NCI-H82 treated with DMSO at 0.1 percent for 48 hours (cell line): ENCODE measurements around the gene TBC1D5.
"Not testable (repeated sequence)": the region's sequence is repeated elsewhere in the genome, so short reads cannot be mapped to it uniquely, and the experiment has no call there.

ENCODE experiments used
- DNase-seq: peaks from one replicate; lab custom pipeline; 2025; ENCODE audit not compliant: unreplicated experiment; lab: John Stamatoyannopoulos, UW

The TBC1D5 gene

GRCh38 chr3:17749281-17749680 lies 6.8 kb upstream of the TBC1D5 start:
- DNase-seq = no peak

GRCh38 chr3:17747890-17748247 lies 5.4 kb upstream of the TBC1D5 start:
- no peak for DNase-seq

- DNase-seq = no peak
These were observed 4.9 kb upstream of the TBC1D5 start for GRCh38 chr3:17747174-17747889.

DNA sequence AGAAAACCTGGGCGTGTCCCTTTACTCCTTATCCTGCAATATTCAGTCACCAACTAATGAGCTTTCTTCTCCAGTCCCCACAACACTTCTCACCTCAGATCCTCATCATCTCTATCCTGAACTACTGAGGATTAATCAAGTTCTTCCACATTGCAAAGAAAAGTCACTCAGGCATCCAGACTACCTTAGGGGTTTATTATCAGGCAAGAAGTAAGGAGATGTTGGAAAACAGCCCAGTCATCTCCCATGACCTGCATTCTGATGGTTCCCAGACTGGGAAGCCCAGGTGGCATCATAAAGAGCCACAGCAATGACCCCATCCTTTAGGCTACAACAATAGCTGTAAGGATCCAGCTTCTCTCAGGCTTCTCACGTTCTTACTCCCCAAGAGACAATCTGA lies 3.5 kb upstream of the TBC1D5 start:
- no peak for DNase-seq

GRCh38 chr3:17745301-17745700 lies 2.9 kb upstream of the TBC1D5 start:
- DNase-seq = no peak

DNA sequence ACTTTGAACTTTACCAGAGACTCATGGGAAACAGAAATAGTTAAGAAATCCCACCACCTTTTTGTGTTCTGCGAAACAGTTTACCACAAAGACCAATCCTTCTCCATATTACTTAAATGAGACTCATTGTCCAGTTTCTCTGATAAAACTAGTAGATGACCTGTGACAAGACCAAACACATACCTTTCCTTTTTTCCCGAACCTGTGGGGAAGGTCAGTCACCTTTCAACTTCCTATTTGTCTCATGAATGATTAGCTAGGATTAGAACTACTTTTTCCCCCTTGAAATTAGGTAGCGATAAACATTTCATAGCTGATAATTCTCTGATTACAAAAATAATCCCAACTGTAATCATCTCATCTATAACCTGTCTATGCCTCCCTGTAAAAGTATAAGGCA lies 2.3 kb upstream of the TBC1D5 start:
- DNase-seq = no peak

DNA sequence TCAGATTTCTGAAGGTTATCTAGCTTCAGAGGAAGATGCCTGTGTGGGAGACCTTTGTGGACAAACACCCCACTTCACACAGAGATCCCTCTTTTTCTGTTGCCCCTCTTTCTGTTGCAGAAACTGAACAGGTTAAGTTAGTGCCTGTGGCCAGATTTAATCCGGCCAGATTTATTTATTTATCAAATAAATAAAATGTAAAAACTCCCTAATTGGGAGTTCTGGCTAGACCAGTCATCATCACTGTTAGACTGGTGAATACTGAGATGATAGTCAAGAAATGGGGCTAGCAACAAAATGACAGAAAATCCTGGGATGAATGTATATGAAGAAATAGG lies 1.2 kb upstream of the TBC1D5 start:
- no peak for DNase-seq

DNA sequence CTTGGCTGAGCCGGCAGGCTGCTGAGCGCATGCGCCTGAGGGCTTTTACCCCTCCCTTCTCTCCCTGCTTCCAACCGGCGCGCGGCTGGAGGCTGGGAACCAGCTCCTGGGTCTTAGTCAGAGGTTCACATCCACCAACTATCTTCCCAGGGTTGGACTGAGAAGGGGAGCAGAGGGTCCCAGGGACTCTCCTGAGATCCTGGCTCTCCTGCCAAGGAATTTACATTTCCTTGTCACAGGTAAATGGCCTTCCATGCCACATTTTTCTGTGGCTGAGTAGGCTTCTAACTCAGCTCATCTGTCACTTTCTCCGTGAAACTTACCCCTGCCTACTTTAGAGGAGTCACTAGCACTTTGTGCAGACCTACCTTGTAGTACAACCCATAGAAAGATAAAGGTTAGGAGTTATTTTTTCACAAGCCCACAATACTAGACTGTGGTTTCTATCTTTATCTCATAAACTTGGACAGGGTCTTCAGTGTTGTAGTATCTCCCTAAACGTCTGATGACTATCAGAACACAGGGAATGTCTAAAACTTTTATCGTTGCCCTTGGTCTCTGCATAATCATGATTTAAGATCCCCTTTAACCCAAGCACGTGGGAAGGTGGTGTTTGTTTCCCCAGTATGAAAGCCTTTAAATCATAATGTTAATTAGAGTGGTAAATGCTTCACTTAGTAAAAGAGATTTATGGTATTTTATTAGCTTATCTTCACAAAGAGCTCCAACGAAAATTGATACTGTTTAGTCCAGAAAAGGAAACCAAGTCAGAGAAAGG lies 638 bp upstream of the TBC1D5 start:
- no peak for DNase-seq

DNA sequence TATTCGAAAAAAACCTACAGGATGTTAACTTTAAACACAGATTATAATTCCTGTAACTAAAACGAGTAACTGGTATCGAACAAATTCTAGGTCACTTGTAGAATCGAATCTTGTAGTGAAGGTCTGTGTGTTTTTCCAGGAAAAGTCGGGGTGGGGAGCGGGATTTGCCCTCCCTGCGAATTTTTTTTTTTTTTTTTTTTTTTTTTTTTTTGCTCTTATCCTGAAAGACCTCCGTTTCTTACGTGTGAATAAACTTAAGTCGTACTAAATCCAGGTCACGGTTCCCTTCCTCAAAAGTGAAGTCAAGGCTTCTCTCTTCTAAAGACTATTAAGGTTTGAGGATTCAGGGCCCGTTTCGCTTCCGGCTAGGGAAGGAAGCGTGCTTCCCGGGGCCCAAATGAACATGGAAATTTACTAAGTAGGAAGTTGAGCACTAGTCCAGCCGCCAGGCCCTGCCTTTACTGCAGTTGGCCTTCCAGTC lies 770 bp downstream of the TBC1D5 start:
- DNase-seq = peak; percentile 20

DNA sequence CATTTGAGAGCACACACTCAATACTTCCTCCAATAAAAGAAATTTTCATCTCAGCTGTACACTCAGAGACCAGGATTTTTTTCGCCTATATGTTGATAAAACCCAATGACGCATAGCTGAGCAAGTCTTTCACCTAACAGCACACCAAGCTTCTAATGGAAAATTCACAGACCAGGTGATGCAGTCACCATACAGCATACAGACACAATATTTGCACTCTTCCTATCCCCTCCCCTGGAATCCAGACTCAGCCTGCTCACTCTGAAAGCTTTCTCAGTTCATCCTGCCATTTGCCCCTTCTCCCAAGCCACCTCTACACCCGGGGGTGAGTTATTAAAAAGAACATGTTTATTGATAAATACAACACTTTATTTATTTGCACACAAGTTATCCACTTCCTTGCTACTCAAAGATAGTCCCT lies 1.7 kb downstream of the TBC1D5 start:
- no peak for DNase-seq

GRCh38 chr3:17738921-17739320 lies 3.5 kb downstream of the TBC1D5 start:
- no peak for DNase-seq

DNA sequence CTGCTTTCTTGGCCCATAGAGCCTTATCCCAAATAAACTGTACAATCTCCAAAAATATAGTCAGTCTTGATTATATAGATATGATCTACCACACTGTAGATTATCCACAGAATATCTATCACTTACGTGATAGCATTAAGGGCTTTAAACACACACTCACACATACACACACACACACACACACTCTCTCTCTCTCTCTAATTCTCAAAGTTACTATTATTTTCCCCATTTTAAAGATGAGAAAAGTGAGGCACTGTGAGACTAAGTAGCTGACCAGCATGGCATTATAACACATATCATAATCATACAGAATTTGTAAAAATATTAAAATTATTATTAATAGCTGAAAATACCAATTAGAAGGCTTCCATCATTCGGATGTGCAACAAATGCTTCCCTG lies 4.2 kb downstream of the TBC1D5 start:
- no peak for DNase-seq

DNA sequence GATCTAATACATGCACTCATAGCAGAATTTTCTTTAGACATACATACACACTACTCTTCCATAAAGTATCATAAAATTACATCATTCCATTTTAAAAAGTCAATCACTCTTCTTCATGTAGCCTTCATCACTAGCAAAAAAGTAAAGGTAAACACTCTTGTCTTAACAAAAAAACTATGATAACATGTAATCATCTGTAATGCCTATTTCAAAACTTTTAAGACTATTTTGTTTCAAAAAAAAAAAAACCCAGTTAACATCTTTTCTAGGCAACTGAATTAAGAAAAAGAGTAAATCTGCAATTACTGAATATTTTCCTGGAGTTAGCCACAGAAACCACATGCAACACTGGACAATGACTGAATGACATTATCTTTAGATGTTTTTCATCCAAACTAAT lies 4.8 kb downstream of the TBC1D5 start:
- DNase-seq = no peak

DNA sequence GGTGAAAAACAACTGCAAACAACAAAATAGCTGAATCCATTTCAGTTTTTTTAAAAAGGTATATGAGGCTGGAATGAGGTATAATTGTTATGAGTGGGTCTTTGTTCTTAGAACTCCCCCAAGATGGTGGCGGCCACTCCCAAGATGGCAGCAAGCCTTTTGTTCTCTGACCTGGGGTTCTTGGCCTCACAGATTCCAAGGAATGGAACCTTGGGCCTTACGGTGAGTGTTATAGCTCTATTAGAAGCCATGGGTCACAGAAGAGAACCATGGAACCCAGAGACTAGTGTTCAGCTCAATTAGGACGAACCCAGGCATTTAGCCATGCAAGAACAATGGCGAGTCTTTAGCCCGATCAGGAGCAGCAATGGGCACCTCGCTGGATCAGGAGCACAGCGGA lies 7.1 kb downstream of the TBC1D5 start:
- not testable (repeated sequence) for DNase-seq

GRCh38 chr3:17733768-17734167 lies 8.7 kb downstream of the TBC1D5 start:
- no peak for DNase-seq

DNA sequence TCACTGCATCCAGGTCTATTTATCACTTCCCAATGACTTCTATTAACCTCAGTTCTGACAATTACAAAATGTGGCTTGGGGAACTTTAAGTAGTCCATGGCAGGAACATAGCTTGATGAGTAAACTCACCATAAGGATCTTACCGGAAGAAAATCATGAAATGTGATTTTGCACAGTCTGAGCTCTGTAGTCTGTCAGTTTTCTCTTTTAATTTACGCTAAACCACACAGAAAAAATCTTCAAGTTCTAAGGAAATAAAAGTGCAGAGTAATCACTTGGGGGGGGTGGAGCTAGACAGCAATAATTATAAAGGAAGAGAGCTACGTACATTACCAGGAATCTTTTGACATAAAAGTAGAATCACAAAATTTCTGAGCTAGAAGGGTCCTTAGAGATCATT lies 9.2 kb downstream of the TBC1D5 start:
- DNase-seq = no peak

DNA sequence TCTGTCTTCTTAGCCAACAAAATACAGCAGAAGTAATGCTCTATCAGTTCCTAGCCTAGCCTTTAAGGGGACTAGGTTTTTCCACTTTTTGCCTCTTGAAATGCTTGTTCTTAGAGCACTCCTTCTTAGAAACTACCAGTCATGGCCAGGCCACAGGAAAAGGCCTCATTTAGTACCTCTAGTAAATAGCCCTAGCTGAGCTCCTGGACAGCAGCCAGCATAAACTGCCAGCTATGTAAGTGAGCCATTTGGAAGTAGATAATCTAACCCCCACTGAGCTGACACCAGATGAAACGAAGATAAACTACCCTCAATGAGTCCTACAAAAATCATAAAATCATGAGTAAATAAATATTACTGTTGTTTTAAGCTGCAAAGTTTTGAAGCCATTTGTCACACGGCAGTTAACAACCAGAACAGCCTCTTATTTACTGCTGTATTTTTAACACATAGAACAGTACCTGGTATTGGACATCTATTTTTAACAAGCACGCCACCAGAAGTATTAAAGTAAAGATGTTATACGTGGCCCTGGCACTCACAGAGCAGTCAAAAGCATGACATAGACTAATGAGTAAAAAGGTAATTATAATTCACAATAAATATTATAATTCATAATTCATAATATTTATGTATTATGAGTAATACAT lies 12.0 kb downstream of the TBC1D5 start:
- DNase-seq = no peak

GRCh38 chr3:17726313-17726712 lies 16.1 kb downstream of the TBC1D5 start:
- no peak for DNase-seq

DNA sequence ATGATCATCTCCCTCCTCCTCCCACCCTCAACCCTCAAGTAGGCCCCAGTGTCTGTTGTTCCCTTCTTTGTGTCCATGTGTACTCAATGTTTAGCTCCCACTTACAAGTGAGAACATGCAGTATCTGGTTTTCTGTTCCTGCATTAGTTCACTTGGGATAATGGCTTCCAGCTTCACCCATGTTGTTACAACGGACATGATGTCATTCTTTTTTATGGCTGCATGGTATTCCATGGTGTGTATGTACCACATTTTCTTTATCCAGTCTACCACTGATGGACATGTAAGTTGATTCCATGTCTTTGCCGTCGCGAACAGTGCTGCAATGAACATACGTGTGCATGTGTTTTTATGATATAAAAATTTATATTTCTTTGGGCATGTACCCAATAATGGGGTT lies 16.6 kb downstream of the TBC1D5 start:
- not testable (repeated sequence) for DNase-seq

- DNase-seq = no peak
These were observed 17.5 kb downstream of the TBC1D5 start for GRCh38 chr3:17724948-17725347.

GRCh38 chr3:17724122-17724521 lies 18.3 kb downstream of the TBC1D5 start:
- no peak for DNase-seq

DNA sequence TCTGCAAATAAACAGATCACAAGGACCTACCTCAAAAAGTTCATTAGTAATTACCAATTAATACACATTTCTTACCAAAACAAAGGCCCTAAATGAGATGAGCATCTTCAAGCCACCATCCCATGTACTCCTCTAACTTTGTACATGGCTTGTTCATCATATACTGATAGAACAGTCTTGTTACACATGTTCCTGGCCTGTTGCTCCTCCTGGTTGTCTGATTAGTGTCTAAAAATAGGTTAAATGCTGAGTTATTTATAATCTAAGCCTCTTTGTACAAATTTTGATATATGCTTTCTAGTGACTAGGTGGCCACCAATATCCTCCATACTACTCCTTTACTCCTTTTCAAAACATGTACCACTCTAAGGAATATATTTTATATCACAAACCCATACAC lies 25.0 kb downstream of the TBC1D5 start:
- no peak for DNase-seq
